Brain pericyte (primary cell): ENCODE data around the gene SMC4.
"Not testable (repeated sequence)": the region's sequence is repeated elsewhere in the genome, so short reads cannot be mapped to it uniquely, and the experiment has no call there.

Source experiments
- DNase-seq: peaks from one replicate; pipeline ENCODE4 v3.0.0-alpha.2; 2012; ENCODE audit warnings: low read depth, low spot score

SMC4 gene

DNA sequence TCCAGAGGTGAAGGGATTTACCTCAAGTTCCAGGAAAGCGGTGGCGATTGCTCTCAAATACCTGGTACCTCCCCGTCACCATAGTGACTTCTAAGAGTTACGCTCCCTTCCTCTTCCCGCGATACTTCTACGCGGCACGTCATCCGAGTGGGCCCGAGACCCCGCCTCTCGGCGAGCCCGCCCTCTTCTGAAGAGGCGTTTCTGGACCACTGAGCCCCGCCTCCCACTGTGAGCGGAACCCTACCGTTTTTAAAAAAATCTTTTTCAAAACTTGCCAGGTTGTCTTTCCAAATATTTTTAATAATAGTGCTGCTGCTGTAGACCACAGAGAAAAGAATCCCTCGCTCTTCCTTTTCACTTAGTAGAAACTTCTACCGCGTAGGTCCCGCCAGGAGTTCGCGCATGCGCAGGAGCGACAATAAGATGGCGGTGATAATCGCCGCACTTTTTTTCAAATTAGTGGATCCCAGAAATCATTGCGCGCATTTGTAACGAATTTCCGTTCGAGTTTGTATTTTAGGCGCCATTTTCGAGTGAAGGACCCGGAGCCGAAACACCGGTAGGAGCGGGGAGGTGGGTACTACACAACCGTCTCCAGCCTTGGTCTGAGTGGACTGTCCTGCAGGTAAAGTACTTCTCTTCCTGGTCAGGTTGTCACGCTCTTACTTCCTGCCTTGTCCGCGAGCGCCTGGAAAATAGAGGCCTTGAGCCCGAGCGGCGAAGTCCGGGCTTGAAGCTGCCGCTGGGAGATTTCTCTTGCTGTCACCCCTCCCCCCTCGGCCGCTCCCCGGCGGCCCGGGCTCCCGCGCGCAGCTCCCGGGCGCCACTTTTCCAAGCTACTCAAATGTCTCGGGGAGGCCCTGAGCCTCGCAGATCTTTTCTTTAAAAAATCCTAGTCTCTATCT is at the start of gene SMC4, which contains the start of gene IFT80:
SMC4 (plus strand) TSS at position 526 of the 905 bp plus-strand sequence. CDS start 1,177 bp downstream, outside the sequence.
IFT80 (minus strand) TSS at position 101 of the 905 bp plus-strand sequence. CDS start 14,625 bp downstream, outside the sequence.
- peak; percentile 85 for DNase-seq

DNA sequence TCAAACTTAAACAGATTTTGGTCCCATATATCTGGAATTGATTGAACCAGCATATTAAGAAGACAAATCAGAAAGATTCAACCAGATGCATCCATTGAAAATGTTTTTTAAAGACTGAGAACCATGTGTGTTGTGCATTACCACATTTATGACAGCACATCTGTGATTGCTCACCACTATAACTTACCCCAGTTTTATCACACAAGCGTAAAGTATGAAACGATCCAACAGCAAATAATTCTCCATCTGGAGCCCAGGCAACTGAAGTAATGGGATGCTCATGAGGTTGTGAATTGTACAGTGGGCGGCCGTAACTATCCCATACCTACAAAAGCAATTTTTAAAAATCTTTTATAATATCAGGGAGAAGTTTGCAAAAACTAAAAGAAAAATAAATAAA is 43.6 kb upstream of the SMC4 start:
- no peak for DNase-seq

DNA sequence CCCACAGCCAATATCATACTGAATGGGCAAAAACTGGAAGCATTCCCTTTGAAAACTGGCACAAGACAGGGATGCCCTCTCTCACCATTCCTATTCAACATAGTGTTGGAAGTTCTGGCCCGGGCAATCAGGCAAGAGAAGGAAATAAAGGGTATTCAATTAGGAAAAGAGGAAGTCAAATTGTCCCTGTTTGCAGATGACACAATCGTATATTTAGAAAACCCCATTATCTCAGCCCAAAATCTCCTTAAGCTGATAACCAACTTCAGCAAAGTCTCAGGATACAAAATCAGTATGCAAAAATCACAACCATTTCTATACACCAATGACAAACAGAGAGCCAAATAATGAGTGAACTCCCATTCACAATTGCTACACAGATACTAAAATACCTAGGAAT is 36.6 kb upstream of the SMC4 start:
- not testable (repeated sequence) for DNase-seq

DNA sequence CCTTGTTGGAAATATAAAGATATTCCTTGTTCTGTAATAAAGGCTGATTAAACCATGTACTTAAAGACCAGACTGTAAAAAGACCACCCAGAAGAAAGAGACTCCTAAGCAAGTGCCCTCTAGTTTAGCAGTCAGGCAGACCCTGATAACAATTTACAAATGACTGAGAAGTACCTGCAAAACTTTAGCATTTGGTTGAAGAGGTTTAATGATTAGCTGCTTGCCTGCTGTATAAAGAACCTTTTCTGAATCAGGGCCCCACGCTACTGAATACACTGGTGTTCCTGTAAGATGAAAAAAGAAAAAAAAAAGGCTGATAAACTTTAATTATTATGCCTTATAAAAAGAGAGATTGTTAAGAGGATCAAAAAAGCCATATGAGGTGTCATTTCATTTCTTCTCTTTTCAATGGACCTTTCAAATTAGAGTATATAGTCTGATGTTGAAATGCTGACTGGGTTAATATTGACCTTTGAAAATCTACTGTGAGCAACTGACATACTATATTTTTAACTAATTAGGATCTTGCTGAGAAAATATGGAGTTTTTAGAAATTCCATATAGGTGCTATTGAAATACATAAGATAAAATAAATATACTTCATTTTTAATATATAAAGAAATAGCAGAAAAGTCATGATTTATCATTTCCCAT is 33.5 kb upstream of the SMC4 start:
- no peak for DNase-seq

DNA sequence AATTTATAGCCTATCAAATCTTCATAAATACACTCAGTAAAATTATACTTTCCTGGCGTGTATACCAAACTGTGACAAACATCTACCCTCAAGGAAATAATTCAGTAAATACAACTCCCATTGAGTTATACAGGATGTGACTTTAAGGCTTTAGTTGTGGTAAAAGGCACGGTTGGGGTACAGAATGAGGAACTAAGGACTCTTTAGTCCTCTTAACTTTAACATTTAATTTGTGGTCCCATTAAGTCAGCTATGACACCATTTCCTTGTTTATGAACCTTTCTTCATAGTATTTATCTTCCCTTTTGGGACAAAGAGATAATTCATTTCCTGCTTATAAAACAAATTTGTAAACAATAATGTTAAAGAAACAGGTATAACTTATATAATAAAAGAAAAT is 30.6 kb upstream of the SMC4 start:
- no peak for DNase-seq

DNA sequence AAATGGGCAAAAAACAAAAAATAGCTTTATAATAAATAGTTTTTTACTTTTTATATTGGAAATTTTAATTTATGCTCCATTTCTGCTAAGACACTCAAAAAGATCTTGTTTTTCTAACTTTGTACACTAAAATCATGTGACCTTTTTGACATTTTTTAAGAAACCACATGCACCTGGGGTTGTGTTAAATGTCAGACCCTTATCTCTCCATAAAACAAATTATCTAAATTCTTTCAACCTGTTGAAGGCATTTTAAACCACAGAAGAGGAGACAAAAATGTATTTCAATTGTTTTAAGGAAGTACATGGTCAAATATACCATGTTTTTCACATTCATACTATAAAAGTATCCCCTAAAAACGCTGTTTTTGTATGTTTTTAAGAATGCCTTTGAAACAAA is 29.7 kb upstream of the SMC4 start:
- no peak for DNase-seq

DNA sequence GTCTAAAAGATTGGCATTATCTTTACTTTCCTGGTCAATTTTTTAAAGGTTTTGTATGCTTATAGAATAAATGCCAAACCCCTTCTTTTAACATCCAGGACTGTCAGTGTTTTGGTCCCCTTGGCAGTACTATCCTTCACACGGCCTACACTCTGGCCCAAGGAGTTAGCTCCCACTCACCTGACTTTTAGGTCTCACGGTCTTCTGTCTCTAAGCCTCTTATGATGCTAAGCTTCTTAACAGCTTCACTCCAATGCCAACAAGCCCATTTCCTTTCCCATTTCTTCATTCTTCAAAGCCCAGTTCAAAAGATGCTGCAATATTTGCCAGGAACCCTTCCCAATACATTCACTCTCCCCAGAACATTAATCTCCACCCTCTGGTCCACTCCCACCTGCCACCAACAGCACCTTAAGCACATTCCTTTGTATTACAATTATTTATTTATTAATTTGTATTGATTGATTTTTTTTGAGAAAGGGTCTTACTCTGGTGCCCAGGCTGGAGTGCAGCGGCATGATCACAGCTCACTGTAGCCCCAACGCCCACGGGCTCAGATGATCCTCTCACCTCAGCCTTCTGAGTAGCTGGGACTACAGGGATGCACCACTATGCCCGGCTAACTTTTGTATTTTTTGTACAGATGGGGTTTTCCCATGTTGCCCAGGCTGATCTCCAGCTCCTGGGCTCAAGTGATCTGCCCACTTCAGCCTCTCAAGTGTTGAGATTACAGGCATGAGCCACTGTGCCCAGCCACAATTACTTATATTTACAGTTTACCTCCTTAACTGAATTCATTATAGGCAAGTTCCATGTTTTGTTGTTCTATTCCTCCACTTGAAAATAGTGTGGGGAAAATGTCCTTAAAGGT is 28.2 kb upstream of the SMC4 start:
- no peak for DNase-seq

DNA sequence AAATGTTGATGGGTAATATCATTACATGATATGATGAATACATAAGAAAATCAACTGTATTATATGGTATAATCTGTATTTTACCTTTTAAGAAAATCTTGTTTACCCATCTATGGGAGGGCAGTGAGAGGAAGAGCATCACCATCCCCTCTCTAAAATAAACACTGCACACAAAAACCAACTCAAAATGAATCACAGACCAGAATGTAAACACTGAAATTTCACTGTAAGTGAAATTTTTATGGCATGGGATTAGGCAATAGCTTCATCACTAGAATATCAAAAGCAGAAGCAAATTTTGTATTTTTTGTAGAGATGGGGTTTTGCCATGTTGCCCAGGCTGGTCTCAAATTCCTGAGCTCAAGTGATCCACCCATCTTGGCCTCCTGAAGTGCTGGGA is 26.7 kb upstream of the SMC4 start:
- DNase-seq: peak; percentile 24

DNA sequence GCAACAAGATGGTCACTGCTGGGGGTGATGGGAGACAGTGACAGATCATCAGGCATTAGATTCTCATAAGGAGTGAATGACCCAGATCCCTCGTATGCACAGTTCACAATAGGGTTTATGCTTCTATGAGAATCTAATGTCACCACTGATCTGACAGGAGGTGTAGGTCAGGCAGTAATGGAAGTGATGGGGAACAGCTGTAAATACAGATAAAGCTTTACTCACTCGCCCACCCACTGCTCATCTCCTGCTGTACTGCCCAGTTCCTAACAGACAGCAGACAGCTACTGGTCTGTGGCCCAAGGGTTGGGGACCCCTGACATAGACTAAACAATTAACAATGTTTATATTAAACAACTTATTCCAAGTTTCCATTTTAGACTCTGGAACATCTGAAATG is 25.8 kb upstream of the SMC4 start:
- DNase-seq: peak; percentile 3

DNA sequence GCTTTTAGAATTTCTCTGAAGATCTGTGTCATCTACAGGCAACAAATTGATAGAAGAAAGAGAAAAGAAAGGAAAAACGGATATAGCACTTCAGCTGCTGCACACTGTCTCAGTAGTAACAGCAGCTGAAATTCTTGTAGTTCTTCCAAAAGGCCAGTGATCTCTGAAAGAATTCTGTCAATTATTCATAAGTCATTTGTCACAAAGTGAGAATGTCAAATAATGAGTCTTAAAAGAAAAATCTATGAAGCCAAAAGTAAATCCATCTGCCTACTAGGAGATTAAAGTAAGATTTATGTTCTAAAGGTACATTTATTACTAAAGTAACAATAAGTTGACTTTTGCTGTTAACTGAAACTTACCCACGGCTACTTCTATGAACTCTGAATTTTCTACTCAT is 25.0 kb upstream of the SMC4 start:
- DNase-seq: no peak

DNA sequence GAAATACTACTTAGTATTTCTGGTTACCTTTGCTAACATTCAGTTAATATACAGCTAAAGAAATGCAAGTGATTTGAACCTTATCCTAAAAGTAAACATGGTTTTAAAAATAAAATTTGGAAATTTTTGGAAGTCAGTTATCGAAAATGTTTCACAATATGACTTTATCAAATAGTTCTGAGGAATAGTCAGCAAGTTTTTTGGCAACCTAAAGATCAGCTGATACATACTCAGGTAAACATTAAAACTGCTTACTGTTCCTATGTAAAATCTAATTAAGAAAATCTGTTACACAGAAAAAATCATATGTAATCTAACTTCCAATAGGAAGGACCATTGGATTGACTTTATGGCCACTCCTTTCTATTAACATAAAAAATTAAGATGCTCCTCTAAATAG is 24.5 kb upstream of the SMC4 start:
- DNase-seq: no peak

DNA sequence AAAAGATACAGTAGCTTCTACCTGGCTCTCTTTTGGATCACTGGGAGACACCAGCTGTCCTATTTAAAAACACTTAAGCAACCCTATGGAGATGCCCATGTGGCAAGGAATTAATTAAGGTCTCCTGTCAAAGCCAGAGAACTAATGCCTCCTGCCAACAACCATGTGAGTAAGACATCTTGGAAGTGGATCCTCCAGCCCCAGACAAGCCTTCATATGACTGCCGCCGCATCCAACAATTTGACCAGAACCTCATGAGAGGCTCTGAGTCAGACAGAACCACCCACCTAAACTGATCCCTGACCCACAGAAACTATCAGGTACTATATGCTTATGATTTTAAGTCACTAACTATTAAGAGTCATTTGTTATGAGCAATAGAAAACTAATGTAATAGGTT is 22.8 kb upstream of the SMC4 start:
- no peak for DNase-seq

DNA sequence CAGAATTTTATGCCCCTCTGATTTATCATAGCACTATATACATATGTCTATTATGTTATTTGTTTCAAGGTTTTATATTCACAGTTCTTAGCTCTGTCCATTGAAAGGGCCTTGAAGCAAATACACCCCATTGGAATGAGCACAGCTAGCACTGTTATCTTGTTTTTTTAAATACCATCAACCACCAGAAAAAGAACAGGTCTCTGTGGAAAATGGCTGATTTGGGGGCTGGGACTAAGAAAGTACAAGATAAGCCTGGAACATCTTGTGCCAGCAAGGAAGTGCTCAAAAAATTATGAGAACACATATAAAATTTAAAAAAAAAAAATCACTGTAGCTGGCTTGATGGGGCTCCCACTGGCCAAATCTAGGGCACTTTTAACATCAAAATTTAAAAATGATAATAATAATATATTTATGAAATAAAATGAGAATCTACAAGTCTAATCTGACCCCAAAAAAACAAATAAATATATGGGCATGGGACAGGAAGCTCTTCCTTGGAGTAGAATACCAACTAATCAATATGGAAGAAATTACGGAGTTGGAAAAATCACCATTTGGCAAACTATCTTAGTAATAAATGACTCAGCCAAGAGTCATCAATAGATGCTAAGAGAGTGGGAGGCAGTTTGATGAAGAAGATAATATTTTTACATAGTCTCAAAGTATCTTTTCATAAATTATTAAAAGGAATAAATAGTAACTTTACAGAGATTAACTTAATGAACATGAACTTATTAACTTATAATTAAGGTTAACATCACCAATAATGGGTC is 20.9 kb upstream of the SMC4 start:
- DNase-seq: no peak

DNA sequence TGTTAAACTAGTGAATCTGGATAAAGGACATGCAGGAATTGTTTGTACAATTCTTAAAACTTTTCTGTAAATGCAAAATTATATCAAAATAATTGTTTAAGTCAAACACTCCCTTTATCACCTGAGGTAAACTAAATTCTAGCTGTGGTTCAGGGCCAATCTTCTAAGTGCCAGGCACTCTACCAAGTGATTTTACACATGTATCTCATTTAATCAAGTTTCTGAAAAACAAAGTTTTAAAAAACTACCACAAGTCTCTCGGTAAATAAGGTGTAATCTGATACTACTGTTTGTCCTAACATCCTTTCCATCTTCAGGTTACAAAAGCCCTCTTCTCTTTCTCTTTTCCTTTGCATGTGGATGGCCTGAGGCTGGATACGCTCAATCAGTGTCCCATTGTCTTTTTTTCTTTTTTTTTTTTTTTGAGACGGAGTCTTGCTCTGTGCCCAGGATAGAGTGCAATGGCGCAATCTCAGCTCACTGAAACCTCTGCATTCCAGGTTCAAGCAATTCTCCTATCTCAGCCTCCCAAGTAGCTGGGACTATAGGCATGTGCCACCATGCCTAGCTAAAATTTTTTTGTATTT is 19.7 kb upstream of the SMC4 start:
- no peak for DNase-seq

DNA sequence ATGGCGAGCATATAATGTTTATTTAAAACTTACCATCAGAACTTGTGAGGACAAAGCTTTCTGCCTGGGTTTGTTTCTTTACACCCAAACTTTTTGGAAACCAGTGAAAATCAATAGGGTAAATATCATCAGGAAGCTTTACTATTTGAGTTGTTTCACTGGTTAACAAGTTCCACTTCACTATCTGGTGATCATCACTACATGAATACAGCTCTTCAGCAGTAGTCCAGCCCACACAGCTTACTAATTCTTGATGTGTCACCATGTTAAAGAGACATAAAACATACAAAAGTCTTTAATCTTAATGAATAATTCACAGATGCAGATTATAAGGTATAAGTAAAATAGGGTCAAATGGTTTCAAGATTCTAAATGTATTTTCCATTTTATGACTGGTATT is 18.0 kb upstream of the SMC4 start:
- no peak for DNase-seq

DNA sequence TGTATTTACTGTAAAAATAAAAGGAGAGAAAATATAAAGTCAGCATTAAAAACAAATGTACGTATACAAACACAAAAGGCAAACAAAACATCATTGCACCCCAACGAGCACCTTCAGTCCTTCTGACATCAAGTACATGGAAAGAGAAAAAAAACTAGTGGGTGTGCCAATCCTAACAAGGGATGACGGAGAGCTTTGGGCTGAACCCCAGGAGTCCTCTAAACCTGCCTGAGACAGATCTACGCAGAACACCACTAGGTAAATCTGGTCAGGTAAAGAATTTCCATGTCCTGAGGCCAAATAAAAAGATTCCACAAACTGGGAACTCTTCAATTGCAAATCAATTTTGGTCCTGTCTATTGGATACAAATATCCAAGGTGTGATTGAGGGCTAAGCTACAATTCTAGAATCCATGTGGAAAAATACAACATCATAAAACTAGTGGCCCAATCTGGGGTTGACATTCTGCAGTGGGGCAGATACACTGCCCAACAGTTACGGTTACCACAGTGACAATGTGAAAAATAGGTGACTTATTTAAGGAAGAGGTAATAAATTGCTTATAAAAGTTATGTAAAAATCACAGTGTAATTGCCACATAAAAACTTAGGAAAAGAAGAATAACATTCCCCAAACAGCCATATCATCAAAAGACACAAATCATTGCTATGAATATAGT is 14.7 kb upstream of the SMC4 start:
- no peak for DNase-seq

DNA sequence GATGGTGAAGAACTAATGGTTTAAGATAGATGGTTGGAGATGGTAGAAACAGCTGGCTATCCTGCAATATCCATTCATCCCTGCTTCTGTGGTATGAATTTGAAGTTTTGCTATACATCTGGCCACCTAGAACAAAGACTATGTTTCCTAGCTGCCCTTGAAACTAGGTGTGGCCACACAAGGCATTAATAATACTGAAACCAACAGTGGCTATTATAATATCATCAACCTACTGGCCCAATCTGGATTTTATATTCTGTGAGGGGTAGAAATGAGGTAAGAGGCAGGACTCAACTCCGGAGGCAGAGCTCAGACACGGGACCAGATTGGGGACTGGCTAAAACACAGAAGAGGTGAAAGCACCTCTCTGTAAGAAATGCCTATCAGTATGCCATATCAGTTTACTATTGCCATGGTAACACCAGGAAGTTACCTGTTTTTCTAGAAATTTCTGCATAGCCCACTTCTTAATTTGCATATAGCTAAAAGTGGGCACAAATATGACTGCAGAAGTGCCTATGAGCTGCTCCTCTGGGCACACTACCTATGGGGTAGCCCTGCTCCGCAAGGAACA is 8.8 kb upstream of the SMC4 start:
- DNase-seq: no peak

DNA sequence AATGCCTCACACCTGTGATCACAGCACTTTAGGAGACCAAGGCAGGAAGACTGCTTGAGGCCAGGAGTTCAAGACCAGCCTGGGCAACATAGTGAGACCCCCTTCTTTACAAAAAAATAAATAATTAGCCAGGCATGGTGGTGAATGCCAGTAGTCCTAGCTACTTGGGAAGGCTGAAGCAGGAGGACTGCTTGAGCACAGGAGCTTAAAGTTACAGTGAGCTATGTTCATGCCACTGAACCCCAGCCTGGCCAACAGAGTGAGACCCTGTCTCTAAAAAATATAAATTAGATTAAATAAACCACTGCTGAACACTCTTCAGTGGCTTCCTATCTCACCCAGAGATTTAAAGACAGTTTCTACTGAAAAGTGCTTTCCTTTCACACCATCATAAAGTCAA is 6.7 kb upstream of the SMC4 start:
- DNase-seq: no peak

DNA sequence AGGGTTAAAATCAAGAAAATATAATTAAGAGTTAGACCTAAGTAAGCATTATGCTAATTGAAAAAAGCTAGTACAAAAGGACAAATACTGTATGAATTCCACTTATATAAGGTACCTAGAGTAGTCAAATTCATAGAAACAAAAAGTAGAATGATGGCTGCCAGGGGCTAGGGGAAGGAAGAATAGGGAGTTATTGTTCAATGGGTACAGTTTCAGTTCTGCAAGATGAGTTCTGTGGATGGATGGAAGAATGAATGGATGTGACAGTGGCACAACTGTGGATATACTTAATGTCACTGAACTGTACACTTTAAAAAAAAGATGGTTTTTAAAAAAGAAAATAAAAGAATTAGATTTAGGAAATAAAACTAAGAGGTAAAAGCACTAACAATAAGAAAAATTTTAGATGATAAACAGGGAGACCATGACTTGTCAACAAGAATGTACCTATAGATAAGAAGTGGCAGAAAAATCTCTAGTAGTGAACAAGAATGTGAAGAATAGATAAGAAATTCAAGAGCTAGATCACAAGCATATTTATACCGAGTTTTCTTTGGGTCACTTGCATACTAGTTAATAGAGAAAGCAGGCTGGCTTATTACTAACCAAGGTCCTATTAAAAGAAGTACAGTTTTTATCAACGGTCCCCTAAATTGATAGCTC is 6.0 kb upstream of the SMC4 start:
- no peak for DNase-seq
